Activated T-helper 2 cell treated with anti-CD3 and anti-CD28 coated beads, Interferon-gamma antibody, Interleukin-2, Interleukin-4, amounts not matched to agents 10 μg/mL and 5 μg/mL and 100 μg/mL, durations not matched to agents 14 hours and 24 hours and 36 hours (primary cell): Measurements from ENCODE around the gene HIVEP1. TPM values are rescaled to one million over a fixed set of nuclear protein-coding genes. Genes with fewer than 3 reads are reported as not detected.
"Not testable (repeated sequence)": the region's sequence is repeated elsewhere in the genome, so short reads cannot be mapped to it uniquely, and the experiment has no call there.

Experiments
- DNase-seq: peaks from one replicate; pipeline ENCODE4 v3.0.0; 2021; ENCODE audit warnings: low spot score
- H3K27ac Mint-ChIP-seq: one replicate; pipeline ENCODE4 v1.8.0; 2021; ENCODE audit warnings: mixed read lengths
- H3K27me3 Mint-ChIP-seq: one replicate; pipeline ENCODE4 v1.8.0; 2021; ENCODE audit warnings: low read depth, mixed read lengths
- H3K36me3 Mint-ChIP-seq: one replicate; pipeline ENCODE4 v1.8.0; 2021; ENCODE audit warnings: low read depth, mixed read lengths
- H3K4me1 Mint-ChIP-seq: one replicate; pipeline ENCODE4 v1.8.0; 2021; ENCODE audit warnings: low read depth, mixed read lengths
- H3K4me3 Mint-ChIP-seq: one replicate; pipeline ENCODE4 v1.8.0; 2021; ENCODE audit warnings: low read depth, mild to moderate bottlenecking, moderate library complexity, mixed read lengths
- H3K9me3 Mint-ChIP-seq: one replicate; pipeline ENCODE4 v1.8.0; 2021; ENCODE audit warnings: mixed read lengths
- intact Hi-C: fragments of 100-400 bp; cut with micrococcal nuclease; formaldehyde crosslinking; loops from one replicate; pipeline ENCODE4 v1.15.1; 2023
- total RNA-seq: library from RNA; stranded (reverse); gene quantifications from 2 replicates; pipeline ENCODE4 v1.2.3, GENCODE V29; 2022

The HIVEP1 gene
- total RNA-seq, 1 donor from 2014 or later: 63.8 TPM

- DNase-seq: no peak
- no peak overlapping the region for H3K27ac Mint-ChIP-seq
- H3K27me3 Mint-ChIP-seq: peaks cover 5% of the 10 kb centered on the region
- no peak overlapping the region for H3K4me3 Mint-ChIP-seq
- no peaks in the 10 kb centered on the region for H3K9me3 Mint-ChIP-seq
- H3K36me3 Mint-ChIP-seq: no peaks in the 10 kb centered on the region
- peaks cover 3% of the 10 kb centered on the region for H3K4me1 Mint-ChIP-seq
- intact Hi-C loops: no loop called here
Measured at GRCh38 chr6:12170351-12171092, 158.4 kb downstream of the HIVEP1 start.

DNA sequence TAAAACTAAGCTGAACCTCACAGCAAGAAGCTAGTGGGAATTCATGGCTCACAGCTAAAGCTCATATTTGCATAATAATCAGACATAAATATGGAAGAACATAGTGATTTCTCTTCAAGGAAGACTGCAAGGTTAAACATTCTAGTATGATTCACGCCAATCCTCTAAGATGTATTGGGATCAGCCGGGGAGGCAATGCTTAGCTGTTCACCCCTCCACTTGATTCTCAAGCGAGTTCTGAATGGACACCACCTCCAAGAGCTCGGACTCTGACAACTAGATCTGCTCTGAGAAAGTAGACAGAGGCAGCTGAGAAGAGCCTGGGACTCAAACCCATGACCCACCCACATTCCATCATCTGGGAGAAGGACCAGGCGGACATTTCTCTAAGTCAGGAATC, 159.6 kb downstream of the HIVEP1 start:
- intact Hi-C loops: no loop called here
- Mint-ChIP-seq H3K4me1 (peaks cover 3% of the 10 kb centered on the region), H3K27ac (no peak overlapping the region), H3K36me3 (no peaks in the 10 kb centered on the region), H3K27me3 (peaks cover 8% of the 10 kb centered on the region), H3K9me3 (peaks cover 2% of the 10 kb centered on the region), H3K4me3 (no peak overlapping the region)
- no peak for DNase-seq

- intact Hi-C loops: no loop called here
- Mint-ChIP-seq H3K36me3 (no peaks in the 10 kb centered on the region), H3K4me3 (no peak overlapping the region), H3K9me3 (peaks cover 5% of the 10 kb centered on the region), H3K4me1 (peaks cover 3% of the 10 kb centered on the region), H3K27ac (no peak overlapping the region), H3K27me3 (peaks cover 10% of the 10 kb centered on the region)
- DNase-seq: no peak
Measured at GRCh38 chr6:12172572-12172971, 160.5 kb downstream of the HIVEP1 start.

GRCh38 chr6:12173181-12173580, 161.1 kb downstream of the HIVEP1 start:
- DNase-seq: no peak
- intact Hi-C loops: no loop called here
- H3K36me3 Mint-ChIP-seq: no peaks in the 10 kb centered on the region
- peaks cover 5% of the 10 kb centered on the region for H3K9me3 Mint-ChIP-seq
- no peak overlapping the region for H3K27ac Mint-ChIP-seq
- peaks cover 3% of the 10 kb centered on the region for H3K4me1 Mint-ChIP-seq
- H3K27me3 Mint-ChIP-seq: peaks cover 12% of the 10 kb centered on the region
- no peak overlapping the region for H3K4me3 Mint-ChIP-seq

DNA sequence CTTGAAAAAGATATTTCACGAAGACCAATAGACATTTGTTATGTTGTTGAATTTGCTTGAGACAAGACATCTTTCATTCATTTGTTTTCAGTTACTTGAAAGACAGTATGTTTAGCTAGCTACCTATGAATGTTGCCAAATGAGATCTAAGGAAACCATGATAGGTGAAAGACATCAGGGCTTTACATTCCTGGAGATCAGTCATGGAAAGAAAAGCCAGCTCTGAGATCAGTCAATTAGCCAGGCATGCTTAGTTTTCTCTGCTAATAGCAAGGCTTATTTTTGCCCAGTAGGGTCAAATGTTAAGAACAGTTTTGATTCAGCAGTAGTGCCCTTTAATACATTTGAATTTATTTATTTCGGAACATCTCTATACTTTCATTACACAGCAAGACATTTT, 161.5 kb downstream of the HIVEP1 start:
- no peak overlapping the region for H3K27ac Mint-ChIP-seq
- no peak for DNase-seq
- H3K4me1 Mint-ChIP-seq: peaks cover 3% of the 10 kb centered on the region
- intact Hi-C loops: no loop called here
- peaks cover 12% of the 10 kb centered on the region for H3K27me3 Mint-ChIP-seq
- peaks cover 5% of the 10 kb centered on the region for H3K9me3 Mint-ChIP-seq
- H3K36me3 Mint-ChIP-seq: no peaks in the 10 kb centered on the region
- no peak overlapping the region for H3K4me3 Mint-ChIP-seq

DNA sequence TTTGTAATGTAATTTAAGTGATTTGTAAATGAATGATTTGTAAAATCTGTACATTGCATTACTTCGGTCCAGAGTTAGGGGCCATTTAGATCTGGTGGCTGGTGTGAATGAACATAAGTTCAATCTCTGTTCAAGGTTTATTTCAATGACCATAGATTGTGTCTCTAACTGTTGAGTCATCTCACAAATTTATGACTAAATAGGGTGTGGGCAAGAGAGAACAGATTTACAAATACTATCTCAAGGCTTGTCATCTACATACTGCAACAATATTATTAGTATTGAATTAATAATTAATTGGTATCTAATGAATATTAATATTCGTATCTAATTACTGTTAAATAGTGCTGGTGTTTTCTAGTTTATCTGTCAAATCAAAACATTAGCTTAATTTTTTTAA, 162.8 kb downstream of the HIVEP1 start:
- peaks cover 5% of the 10 kb centered on the region for H3K9me3 Mint-ChIP-seq
- no peak overlapping the region for H3K4me3 Mint-ChIP-seq
- H3K4me1 Mint-ChIP-seq: no peaks in the 10 kb centered on the region
- no peak overlapping the region for H3K27ac Mint-ChIP-seq
- intact Hi-C loops: no loop called here
- H3K27me3 Mint-ChIP-seq: peaks cover 12% of the 10 kb centered on the region
- DNase-seq: no peak
- H3K36me3 Mint-ChIP-seq: no peaks in the 10 kb centered on the region

DNA sequence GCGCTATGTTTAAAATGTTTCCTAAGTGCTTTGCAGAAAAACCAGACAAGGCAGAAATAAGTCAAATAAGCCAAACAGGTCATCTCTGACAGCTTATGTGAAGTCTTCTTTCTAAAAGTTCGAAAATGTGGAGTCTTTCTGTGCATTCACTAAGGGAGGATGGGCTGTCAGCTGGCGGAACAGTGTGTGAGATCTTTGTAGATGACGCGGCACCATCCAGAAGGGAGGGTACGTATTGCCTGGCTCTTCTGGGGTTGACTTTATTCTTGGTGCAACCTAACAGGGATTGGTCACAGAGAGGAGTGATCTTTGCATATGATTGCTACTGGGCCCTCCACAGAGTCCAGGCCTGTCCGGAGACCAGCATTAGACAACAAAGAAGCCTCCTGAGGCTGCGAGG, 163.5 kb downstream of the HIVEP1 start:
- DNase-seq: no peak
- no peaks in the 10 kb centered on the region for H3K4me1 Mint-ChIP-seq
- H3K27ac Mint-ChIP-seq: no peak overlapping the region
- no peaks in the 10 kb centered on the region for H3K36me3 Mint-ChIP-seq
- H3K9me3 Mint-ChIP-seq: peaks cover 5% of the 10 kb centered on the region
- no peak overlapping the region for H3K4me3 Mint-ChIP-seq
- peaks cover 12% of the 10 kb centered on the region for H3K27me3 Mint-ChIP-seq
- intact Hi-C loops: no loop called here

GRCh38 chr6:12176782-12177181, 164.7 kb downstream of the HIVEP1 start:
- DNase-seq, H3K4me1 Mint-ChIP-seq, H3K27ac Mint-ChIP-seq, H3K36me3 Mint-ChIP-seq, H3K4me3 Mint-ChIP-seq, intact Hi-C loops, H3K9me3 Mint-ChIP-seq: not testable (repeated sequence)
- peaks cover 15% of the 10 kb centered on the region for H3K27me3 Mint-ChIP-seq

GRCh38 chr6:12178521-12178920, 166.4 kb downstream of the HIVEP1 start:
- no peak overlapping the region for H3K27ac Mint-ChIP-seq
- no peak for DNase-seq
- H3K4me3 Mint-ChIP-seq: no peak overlapping the region
- H3K36me3 Mint-ChIP-seq: no peaks in the 10 kb centered on the region
- intact Hi-C loops: no loop called here
- H3K9me3 Mint-ChIP-seq: peaks cover 5% of the 10 kb centered on the region
- peaks cover 5% of the 10 kb centered on the region for H3K4me1 Mint-ChIP-seq
- peaks cover 18% of the 10 kb centered on the region for H3K27me3 Mint-ChIP-seq

GRCh38 chr6:12181481-12181880, 169.4 kb downstream of the HIVEP1 start:
- Mint-ChIP-seq H3K36me3 (no peaks in the 10 kb centered on the region), H3K27ac (no peak overlapping the region), H3K4me3 (no peak overlapping the region), H3K4me1 (peaks cover 8% of the 10 kb centered on the region), H3K9me3 (peaks cover 5% of the 10 kb centered on the region), H3K27me3 (peaks cover 15% of the 10 kb centered on the region)
- no peak for DNase-seq
- intact Hi-C loops: loop anchor here (2.0 kb wide), 1 partner anchor 39 kb away; no protein-coding TSS in a partner anchor

GRCh38 chr6:12182676-12183075, 170.6 kb downstream of the HIVEP1 start:
- Mint-ChIP-seq H3K4me1 (peaks cover 8% of the 10 kb centered on the region), H3K9me3 (no peaks in the 10 kb centered on the region), H3K27me3 (peaks cover 14% of the 10 kb centered on the region), H3K36me3 (no peaks in the 10 kb centered on the region), H3K27ac (no peak overlapping the region), H3K4me3 (no peak overlapping the region)
- no peak for DNase-seq
- intact Hi-C loops: no loop called here

DNA sequence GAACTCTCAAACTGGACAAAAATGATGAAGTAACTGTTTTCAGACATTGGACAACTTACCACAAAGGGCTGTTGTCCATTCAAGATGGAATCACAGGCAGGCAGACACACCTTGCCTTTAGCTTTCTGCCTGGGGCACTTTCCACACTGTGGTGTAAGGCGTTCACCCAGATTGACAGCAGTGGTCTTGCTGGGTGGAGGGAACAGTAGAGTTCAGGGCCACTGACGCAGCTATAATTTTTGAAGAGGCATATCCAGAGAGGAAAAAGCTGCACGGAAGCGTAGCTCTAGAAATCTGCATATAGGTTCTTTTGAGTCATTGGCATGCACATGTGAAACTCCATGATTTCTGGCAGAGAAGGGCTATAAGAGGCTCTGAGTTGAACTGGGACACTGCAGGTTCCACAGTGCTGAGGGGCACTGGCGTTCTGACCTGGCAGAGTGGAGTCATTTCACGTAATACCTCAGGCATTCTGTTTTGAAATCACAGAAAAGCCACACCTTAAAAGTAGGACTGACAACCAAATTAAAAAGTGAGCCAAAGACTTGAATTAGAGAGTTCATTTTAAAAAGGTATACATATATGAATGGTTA, 173.1 kb downstream of the HIVEP1 start:
- H3K36me3 Mint-ChIP-seq: no peaks in the 10 kb centered on the region
- intact Hi-C loops: no loop called here
- H3K4me3 Mint-ChIP-seq: no peak overlapping the region
- H3K9me3 Mint-ChIP-seq: no peaks in the 10 kb centered on the region
- peaks cover 8% of the 10 kb centered on the region for H3K4me1 Mint-ChIP-seq
- H3K27me3 Mint-ChIP-seq: peaks cover 15% of the 10 kb centered on the region
- no peak for DNase-seq
- H3K27ac Mint-ChIP-seq: no peak overlapping the region

DNA sequence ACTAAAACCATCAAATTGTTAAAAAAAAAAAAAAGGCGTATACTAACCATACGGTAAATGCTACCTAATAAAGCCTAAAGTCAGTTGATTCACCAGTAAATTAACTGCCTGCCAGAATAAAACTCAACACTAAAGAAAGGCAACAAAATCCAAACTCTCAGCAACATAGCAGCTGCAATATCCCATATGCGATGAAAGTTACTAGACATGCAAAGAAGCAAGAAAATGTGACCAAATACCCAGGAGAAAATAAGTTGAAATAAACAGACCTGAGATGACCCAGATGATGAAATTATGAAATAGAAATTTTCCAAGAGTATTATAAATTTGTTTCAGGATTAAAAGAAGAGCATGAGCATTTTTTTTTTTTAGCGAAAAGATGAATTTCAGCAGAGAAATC, 174.4 kb downstream of the HIVEP1 start:
- Mint-ChIP-seq H3K9me3 (no peaks in the 10 kb centered on the region), H3K27me3 (peaks cover 18% of the 10 kb centered on the region), H3K36me3 (no peaks in the 10 kb centered on the region), H3K27ac (no peak overlapping the region), H3K4me3 (no peak overlapping the region), H3K4me1 (peaks cover 8% of the 10 kb centered on the region)
- intact Hi-C loops: no loop called here
- DNase-seq: no peak
